HEK293 (cell line): Measurements from ENCODE around the gene EVA1B.

ENCODE experiments used
- CTCF ChIP-seq: fragments of 450-650 bp; formaldehyde crosslinking; IDR thresholded peaks from 2 replicates; pipeline ENCODE4 v1.5.1; 2016; ENCODE audit warnings: missing biosample characterization, missing genetic modification characterization
- INSM2 ChIP-seq: fragments of 450-650 bp; formaldehyde crosslinking; IDR thresholded peaks from 2 replicates; pipeline ENCODE4 v1.5.1; 2016; ENCODE audit warnings: missing biosample characterization, missing genetic modification characterization
- PATZ1 ChIP-seq: fragments of 450-650 bp; formaldehyde crosslinking; IDR thresholded peaks from 2 replicates; pipeline ENCODE4 v1.5.1; 2016; ENCODE audit warnings: missing biosample characterization, missing genetic modification characterization
- REST ChIP-seq: fragments of 450-650 bp; formaldehyde crosslinking; IDR thresholded peaks from 2 replicates; pipeline ENCODE4 v1.5.1; 2016; ENCODE audit warnings: missing biosample characterization, missing genetic modification characterization
- ZNF221 ChIP-seq: fragments of 450-650 bp; formaldehyde crosslinking; IDR thresholded peaks from 2 replicates; pipeline ENCODE4 v1.5.1; 2017; ENCODE audit warnings: missing biosample characterization, missing genetic modification characterization, borderline replicate concordance
- ZNF311 ChIP-seq: fragments of 450-650 bp; formaldehyde crosslinking; IDR thresholded peaks from 2 replicates; pipeline ENCODE4 v1.5.1; 2017; ENCODE audit warnings: missing biosample characterization, missing genetic modification characterization, borderline replicate concordance
- ZNF639 ChIP-seq: fragments of 450-650 bp; formaldehyde crosslinking; IDR thresholded peaks from 2 replicates; pipeline ENCODE4 v1.5.1; 2016; ENCODE audit warnings: missing biosample characterization, missing genetic modification characterization

GRCh38 chr1:36365381-36365780, 41.9 kb upstream of the EVA1B start:
- TF ChIP-seq REST (tag by site-specific recombination) (no peak), ZNF639 (tag by site-specific recombination) (no peak), CTCF (tag by site-specific recombination) (no peak), ZNF311 (tag by site-specific recombination) (no peak), ZNF221 (tag by site-specific recombination) (no peak), PATZ1 (tag by site-specific recombination) (no peak), INSM2 (tag by site-specific recombination) (no peak)
